Measurements from ENCODE around the gene SETD1A.
A peak's percentile ranks its signal among the peaks of the same experiment; 100 is the strongest.

Gene SETD1A

GRCh38 chr16:30983898-30984610 is 26.5 kb downstream of the SETD1A start:
- no peak for DNase-seq

GRCh38 chr16:30984669-30985400 is 27.3 kb downstream of the SETD1A start, which contains the start of gene HSD3B7:
Gene HSD3B7, plus strand, starts transcription at chr16:30985207. Its CDS starts 452 bp downstream, at chr16:30985659.
- DNase-seq = peak; percentile 38

GRCh38 chr16:30985401-30986128 is 28.0 kb downstream of the SETD1A start:
- peak; percentile 19 for DNase-seq

GRCh38 chr16:30986129-30986991 is 28.8 kb downstream of the SETD1A start:
- no peak for DNase-seq

DNA sequence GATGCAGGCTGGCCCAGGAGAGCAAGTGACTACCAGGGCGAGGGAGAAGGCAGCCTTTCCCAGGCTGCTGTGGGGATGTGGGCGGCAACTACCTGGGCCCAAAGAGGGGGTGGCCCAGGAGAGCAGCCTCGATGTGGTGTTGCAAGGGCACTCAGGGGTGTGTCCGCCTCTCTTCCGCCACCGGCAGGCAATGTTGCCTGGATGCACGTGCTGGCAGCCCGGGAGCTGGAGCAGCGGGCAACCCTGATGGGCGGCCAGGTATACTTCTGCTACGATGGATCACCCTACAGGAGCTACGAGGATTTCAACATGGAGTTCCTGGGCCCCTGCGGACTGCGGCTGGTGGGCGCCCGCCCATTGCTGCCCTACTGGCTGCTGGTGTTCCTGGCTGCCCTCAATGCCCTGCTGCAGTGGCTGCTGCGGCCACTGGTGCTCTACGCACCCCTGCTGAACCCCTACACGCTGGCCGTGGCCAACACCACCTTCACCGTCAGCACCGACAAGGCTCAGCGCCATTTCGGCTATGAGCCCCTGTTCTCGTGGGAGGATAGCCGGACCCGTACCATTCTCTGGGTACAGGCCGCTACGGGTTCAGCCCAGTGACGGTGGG is 30.1 kb downstream of the SETD1A start:
- no peak for DNase-seq

DNA sequence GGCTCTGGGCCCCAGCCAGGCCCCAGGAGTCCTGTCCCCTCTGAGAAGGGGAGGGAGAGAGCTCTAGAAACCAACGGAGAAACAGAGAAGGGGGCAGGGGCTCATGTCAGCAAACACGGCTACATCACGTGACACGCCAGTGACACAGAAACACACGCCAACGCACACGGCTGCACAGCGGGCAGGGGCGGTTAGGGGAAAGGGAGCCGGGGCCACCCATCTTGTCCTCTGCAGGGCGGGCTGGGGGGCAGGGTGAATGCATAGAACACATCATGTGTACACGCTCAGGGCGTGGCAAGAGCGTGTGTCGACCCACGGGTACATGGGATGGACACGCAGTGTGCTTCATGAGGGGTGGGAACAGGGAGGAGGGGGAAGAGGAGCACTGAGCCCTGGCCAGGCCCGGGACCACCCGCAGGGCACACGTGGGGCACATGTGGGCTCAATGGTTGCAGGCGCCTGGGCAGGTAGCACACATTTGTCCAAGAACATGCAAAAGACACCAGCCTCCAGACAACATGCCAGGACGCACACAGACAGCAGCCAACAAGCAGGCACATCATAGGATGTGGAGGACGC is 32.0 kb downstream of the SETD1A start:
- no peak for DNase-seq

- DNase-seq = no peak
Observed at GRCh38 chr16:30990105-30990504, 32.6 kb downstream of the SETD1A start.

- no peak for DNase-seq
Observed at GRCh38 chr16:30991052-30991451, 33.5 kb downstream of the SETD1A start.

DNA sequence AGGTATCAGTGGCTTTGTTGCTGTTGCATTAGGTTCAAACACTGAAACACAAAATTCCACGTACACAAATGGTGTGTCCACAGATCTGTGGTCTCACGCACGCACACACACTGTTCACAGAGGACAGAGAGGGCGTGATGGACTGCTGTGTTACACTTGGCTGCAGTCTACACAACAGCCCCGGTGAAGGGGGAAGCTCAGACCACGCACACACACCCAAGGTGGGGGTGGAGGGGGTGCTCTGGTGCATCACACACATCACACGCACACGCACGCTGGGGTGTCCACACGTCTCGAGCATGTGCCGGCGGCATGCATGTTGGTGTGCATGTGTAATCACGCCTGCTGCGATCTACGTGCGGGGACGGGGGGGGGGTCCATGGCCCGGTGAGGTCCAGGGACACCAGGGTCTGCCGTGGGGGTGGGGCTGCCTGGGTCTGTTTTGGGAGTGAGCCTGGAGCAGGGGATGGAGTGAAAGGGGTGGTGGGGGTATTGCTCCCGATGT is 34.8 kb downstream of the SETD1A start:
- DNase-seq = no peak

GRCh38 chr16:30992931-30993816 is 35.6 kb downstream of the SETD1A start:
- DNase-seq = no peak

GRCh38 chr16:30995927-30996323 is 38.4 kb downstream of the SETD1A start:
- DNase-seq = no peak

DNA sequence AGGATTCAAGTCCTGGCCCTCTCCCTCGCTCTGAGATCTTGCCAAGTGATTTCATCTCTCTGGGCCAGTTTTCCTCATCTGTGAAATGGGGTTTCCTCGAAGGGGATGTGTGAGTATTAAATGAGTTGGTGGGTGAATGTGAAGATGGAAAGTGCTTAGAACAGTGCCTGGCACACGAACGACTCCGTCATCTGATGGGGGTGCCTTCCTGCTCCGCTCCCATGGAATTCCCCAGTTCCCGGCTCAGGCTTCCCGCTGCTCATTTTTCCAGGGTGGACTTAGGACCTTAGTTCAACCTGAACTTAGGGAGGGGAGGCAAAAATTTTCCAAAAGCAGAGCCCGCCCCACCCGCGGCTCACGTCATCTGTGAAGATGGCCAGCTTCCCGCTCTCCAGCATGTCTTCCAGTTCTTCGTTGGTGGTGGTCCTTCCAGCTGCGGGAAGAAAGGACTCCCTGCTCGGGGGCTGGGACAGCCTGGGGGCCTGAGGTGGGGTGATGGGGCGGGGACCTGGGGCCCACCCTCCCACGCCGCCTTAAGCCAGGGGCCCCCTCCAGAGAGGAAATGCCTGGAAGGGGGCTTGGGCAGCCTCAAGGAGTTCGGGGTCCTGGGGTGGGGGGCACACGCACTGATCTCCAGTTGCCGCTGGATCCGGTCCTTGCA is 38.9 kb downstream of the SETD1A start:
- no peak for DNase-seq

DNA sequence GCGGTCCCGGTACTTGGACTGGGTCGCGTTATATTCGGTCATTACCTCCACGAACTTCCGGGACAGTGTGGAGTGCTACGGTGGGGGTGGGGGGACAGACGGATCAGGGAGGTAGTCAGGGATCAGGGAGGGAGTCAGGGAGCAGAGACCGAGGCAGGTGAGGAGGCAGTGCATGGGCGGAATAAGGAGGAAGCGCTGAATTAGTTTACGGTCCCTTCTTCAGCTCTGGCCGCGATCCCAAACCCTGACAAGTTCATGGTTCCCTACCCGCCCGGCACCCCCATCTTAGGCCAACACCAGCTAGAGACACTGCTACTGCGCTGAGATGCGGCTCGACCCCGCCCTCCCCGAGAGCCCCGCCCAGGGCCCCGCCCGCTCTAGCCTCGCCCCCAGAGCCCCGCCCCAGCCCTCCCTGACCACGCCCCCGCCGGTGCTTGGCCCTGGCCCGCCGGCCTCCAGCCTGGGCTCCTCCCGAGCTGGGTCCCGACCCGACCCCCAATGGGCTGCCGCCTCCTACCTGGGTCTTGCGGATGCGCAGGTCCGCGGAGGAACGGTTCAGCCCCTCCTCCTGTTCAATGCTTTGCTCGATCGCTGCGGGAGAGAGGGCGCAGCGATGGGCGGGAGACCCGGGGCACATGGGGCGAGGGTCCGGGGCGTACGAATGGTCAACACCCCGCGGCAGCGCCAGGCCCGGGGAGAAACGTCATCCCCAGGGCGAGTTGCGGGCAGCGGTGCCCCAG is 39.6 kb downstream of the SETD1A start:
- DNase-seq = peak; percentile 3

- DNase-seq = no peak
Observed at GRCh38 chr16:30997725-30998711, 40.5 kb downstream of the SETD1A start.

- no peak for DNase-seq
Observed at GRCh38 chr16:30998852-30999761, 41.6 kb downstream of the SETD1A start.

DNA sequence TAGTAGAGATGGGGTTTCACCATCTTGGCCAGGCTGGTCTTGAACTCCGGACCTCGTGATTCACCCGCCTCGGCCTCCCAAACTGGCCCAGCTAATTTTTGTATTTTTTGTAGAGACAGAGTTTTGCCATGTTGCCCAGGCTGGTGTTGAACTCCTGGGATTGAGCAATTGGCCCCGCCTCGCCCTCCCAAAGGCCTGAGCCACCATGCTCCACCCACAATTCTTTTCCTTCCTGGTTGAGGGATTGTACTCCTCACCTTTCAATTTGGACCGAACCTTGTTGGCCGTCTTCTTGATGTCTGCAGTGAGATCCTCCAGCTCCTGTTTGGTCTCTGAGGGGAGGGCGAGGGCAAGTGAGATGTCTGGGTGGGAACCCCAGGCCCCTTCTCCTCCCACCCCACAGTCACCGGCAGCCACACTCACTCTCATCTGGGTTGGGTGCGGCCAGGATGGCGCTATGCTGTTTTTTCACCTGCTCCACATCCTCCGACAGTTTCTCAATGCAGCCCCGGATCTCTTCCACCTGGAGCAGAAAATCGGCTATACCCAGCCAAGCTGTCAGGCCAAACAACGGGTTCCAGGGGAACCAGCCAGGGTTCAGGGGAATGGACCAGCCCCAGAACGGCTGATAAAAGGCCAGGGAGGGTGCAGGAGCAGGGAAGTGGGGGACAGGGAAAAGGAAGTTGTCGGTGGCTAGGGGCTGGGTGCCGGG is 43.3 kb downstream of the SETD1A start:
- no peak for DNase-seq
